ENCODE measurements around the gene FHL2.

DNA sequence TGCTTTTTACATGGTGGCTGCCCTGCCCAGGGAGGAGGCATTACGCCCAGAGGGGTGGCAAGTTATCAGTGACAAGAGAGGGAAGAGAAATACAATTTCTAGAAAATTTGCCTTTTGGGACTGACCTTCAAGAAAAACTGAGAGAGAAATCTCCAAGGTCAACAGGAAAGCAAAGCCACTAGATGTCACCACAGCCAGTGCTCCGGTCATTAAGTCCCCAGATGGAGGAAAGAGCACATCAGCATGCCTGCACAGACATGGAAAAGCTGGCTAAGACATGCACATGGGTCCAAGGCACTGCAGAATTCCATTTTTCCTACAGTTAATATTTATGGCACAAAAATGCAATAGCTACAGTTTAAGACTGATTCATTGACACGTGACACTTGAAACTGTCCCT lies 21.0 kb downstream of the FHL2 start:
- TF ChIP-seq, protein P1, sequence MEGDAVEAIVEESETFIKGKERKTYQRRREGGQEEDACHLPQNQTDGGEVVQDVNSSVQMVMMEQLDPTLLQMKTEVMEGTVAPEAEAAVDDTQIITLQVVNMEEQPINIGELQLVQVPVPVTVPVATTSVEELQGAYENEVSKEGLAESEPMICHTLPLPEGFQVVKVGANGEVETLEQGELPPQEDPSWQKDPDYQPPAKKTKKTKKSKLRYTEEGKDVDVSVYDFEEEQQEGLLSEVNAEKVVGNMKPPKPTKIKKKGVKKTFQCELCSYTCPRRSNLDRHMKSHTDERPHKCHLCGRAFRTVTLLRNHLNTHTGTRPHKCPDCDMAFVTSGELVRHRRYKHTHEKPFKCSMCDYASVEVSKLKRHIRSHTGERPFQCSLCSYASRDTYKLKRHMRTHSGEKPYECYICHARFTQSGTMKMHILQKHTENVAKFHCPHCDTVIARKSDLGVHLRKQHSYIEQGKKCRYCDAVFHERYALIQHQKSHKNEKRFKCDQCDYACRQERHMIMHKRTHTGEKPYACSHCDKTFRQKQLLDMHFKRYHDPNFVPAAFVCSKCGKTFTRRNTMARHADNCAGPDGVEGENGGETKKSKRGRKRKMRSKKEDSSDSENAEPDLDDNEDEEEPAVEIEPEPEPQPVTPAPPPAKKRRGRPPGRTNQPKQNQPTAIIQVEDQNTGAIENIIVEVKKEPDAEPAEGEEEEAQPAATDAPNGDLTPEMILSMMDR (IDR thresholded peaks at IDR 0.05): no peak
- TF ChIP-seq POLR2A (IDR thresholded peaks at IDR 0.05) (no peak), POLR2AphosphoS5 (IDR thresholded peaks at IDR 0.05) (no peak), EP300 (IDR thresholded peaks at IDR 0.05; ENCODE audit: low read depth) (no peak)
